IMR-90 (cell line): Measurements from ENCODE around the gene OSBPL1A. TPM values are rescaled to one million over a fixed set of nuclear protein-coding genes. Genes with fewer than 3 reads are reported as not detected.

Experiments
- ATAC-seq: fragments of 200-7000 bp; cut with Tn5 transposase; 2 replicates; pipeline ENCODE4 v1.9.1; 2020; ENCODE audit warnings: low read depth, mild to moderate bottlenecking, moderate library complexity
- BruUV-seq: library from RNA; stranded (reverse); fragments of 400-500 nt; replicated peaks from 2 replicates; lab custom pipeline; 2021; lab: Mats Ljungman, UMichigan
- CTCF ChIA-PET: fragments of 300-600 bp; formaldehyde crosslinking; extraction: SDS; loops from one replicate; lab custom pipeline; 2021; ENCODE audit warnings: antibody characterized with exemption; lab: Yijun Ruan, JAX
- POLR2A ChIA-PET: fragments of 300-600 bp; sonication (Branson Sonifier 250); formaldehyde crosslinking; loops from one replicate; lab custom pipeline; 2022; ENCODE audit warnings: antibody characterized with exemption; ENCODE audit not compliant: unreplicated experiment; lab: Charles Lee
- DNase-seq: peaks from one replicate; pipeline ENCODE4 v3.0.0; 2013
- H2AFZ ChIP-seq: replicated peaks from 2 replicates; pipeline ENCODE3; 2013; ENCODE audit warnings: low read length, mild to moderate bottlenecking; ENCODE audit not compliant: poor library complexity
- H2AK5ac ChIP-seq: 2 replicates; pipeline ENCODE4 v1.6.1; 2013; ENCODE audit warnings: low read depth, low read length, inconsistent platforms
- H2AK9ac ChIP-seq: replicated peaks from 2 replicates; pipeline ENCODE3; 2013; ENCODE audit warnings: mild to moderate bottlenecking, low read depth, low read length, moderate library complexity; ENCODE audit not compliant: poor library complexity
- H2BK120ac ChIP-seq: 2 replicates; pipeline ENCODE4 v1.6.1; 2013; ENCODE audit warnings: low read depth, low read length, inconsistent platforms
- H2BK15ac ChIP-seq: 3 replicates; pipeline ENCODE4 v1.6.1; 2013; ENCODE audit warnings: low read depth, low read length, inconsistent platforms
- H2BK20ac ChIP-seq: 2 replicates; pipeline ENCODE4 v1.6.1; 2013; ENCODE audit warnings: low read depth, mild to moderate bottlenecking, inconsistent platforms, low read length, moderate library complexity
- H2BK5ac ChIP-seq: 2 replicates; pipeline ENCODE4 v1.6.1; 2013; ENCODE audit warnings: mild to moderate bottlenecking, low read depth, low read length, inconsistent platforms; ENCODE audit not compliant: poor library complexity, severe bottlenecking
- H3K14ac ChIP-seq: replicated peaks from 2 replicates; pipeline ENCODE4 v1.6.1; 2013; ENCODE audit warnings: low read depth, low read length, inconsistent platforms
- H3K18ac ChIP-seq: 2 replicates; pipeline ENCODE4 v1.6.1; 2013; ENCODE audit warnings: low read depth, low read length, control low read depth
- H3K23ac ChIP-seq: 2 replicates; pipeline ENCODE4 v1.6.1; 2013; ENCODE audit warnings: low read depth, low read length, inconsistent platforms
- H3K27ac ChIP-seq: 2 replicates; pipeline ENCODE4 v1.5.1; 2013; ENCODE audit warnings: mild to moderate bottlenecking, control low read depth, low read length; ENCODE audit not compliant: insufficient read depth
- H3K27me3 ChIP-seq: 2 replicates; pipeline ENCODE4 v1.6.1; 2013; ENCODE audit warnings: low read length; ENCODE audit not compliant: control insufficient read depth, insufficient read depth
- H3K36me3 ChIP-seq: 2 replicates; pipeline ENCODE4 v1.6.1; 2013; ENCODE audit warnings: low read length, mixed read lengths; ENCODE audit not compliant: control insufficient read depth, insufficient read depth
- H3K4ac ChIP-seq: 2 replicates; pipeline ENCODE4 v1.6.1; 2013; ENCODE audit warnings: low read depth, low read length, inconsistent platforms
- H3K4me1 ChIP-seq: 2 replicates; pipeline ENCODE4 v1.6.1; 2013; ENCODE audit warnings: low read length, mixed read lengths; ENCODE audit not compliant: control insufficient read depth, insufficient read depth
- H3K4me2 ChIP-seq: 2 replicates; pipeline ENCODE4 v1.6.1; 2013; ENCODE audit warnings: low read depth, mild to moderate bottlenecking, control low read depth, low read length, moderate library complexity
- H3K4me3 ChIP-seq: 2 replicates; pipeline ENCODE4 v1.5.1; 2013; ENCODE audit warnings: low read depth, mild to moderate bottlenecking, control low read depth, low read length, moderate library complexity; ENCODE audit not compliant: insufficient read depth
- H3K56ac ChIP-seq: 2 replicates; pipeline ENCODE4 v1.6.1; 2013; ENCODE audit warnings: low read length, inconsistent platforms; ENCODE audit not compliant: insufficient read depth; ENCODE audit errors: extremely low read depth
- H3K79me1 ChIP-seq, 2 experiments: 2 replicates each; pipeline ENCODE4 v1.6.1; 2013; ENCODE audit warnings: low read length in 2 of 2, inconsistent platforms in 1 of 2, low read depth in 1 of 2
- H3K9ac ChIP-seq: 2 replicates; pipeline ENCODE4 v1.6.1; 2013; ENCODE audit warnings: low read depth, low read length, control low read depth
- H3K9me1 ChIP-seq: 2 replicates; pipeline ENCODE4 v1.6.1; 2013; ENCODE audit warnings: low read length, inconsistent platforms; ENCODE audit not compliant: insufficient read depth
- H3K9me3 ChIP-seq: 2 replicates; pipeline ENCODE4 v1.6.1; 2013; ENCODE audit warnings: low read length; ENCODE audit not compliant: control insufficient read depth, insufficient read depth
- H4K20me1 ChIP-seq: 2 replicates; pipeline ENCODE4 v1.6.1; 2013; ENCODE audit warnings: low read length, inconsistent platforms; ENCODE audit not compliant: insufficient read depth
- H4K5ac ChIP-seq: 2 replicates; pipeline ENCODE4 v1.6.1; 2013; ENCODE audit warnings: mild to moderate bottlenecking, low read depth, low read length, control low read depth
- H4K8ac ChIP-seq, 2 experiments: 2 replicates each; pipeline ENCODE4 v1.6.1; 2013; ENCODE audit warnings: low read depth in 2 of 2, low read length in 2 of 2, control low read depth in 1 of 2, inconsistent platforms in 1 of 2
- H4K91ac ChIP-seq: 2 replicates; pipeline ENCODE4 v1.6.1; 2013; ENCODE audit warnings: low read depth, low read length, inconsistent platforms; ENCODE audit not compliant: insufficient read depth
- CHD1 ChIP-seq: IDR thresholded peaks from 2 replicates; pipeline ENCODE4 v1.6.1; 2012; ENCODE audit warnings: low read depth, low read length, improper control_type of control experiment
- CTCF ChIP-seq: conservative IDR thresholded peaks from 2 replicates; pipeline ENCODE4 v1.5.1; 2012; ENCODE audit warnings: mild to moderate bottlenecking, low read depth, low read length, improper control_type of control experiment
- MAFK ChIP-seq: IDR thresholded peaks from 2 replicates; pipeline ENCODE4 v1.6.1; 2012; ENCODE audit warnings: low read depth, low read length, improper control_type of control experiment
- NFE2L2 ChIP-seq: fragments of 150-350 bp; IDR thresholded peaks from 2 replicates; pipeline ENCODE4 v1.6.1; 2016; ENCODE audit warnings: low read depth, mild to moderate bottlenecking, low read length
- RCOR1 ChIP-seq: IDR thresholded peaks from 2 replicates; pipeline ENCODE4 v1.6.1; 2012; ENCODE audit warnings: mild to moderate bottlenecking, low read length, improper control_type of control experiment; ENCODE audit not compliant: insufficient replicate concordance
- whole genome bisulfite sequencing, 2 experiments: methylation state at CpG; one replicate each; pipeline versions ENCODE4 v1.1.5 to v1.1.7; 2013; ENCODE audit warnings: missing lambda C conversion rate in 2 of 2; ENCODE audit not compliant: insufficient read length in 1 of 2; ENCODE audit errors: extremely low coverage in 2 of 2; 5-methylcytosine and 5-hydroxymethylcytosine counted together
- dilution Hi-C: fragments of 300-500 bp; cut with HindIII; formaldehyde crosslinking; loops from one replicate; pipeline ENCODE4 v1.14.3; 2018; ENCODE audit warnings: low sequenced_read_pairs; ENCODE audit not compliant: unreplicated experiment
- in situ Hi-C: fragments of 300-500 bp; cut with MboI; formaldehyde crosslinking; loops from 3 replicates; pipeline ENCODE4 v1.14.3; 2019; ENCODE audit warnings: low sequenced_read_pairs, inconsistent platforms, mixed read lengths
- intact Hi-C: fragments of 100-400 bp; cut with micrococcal nuclease; formaldehyde crosslinking; loops from 2 replicates; pipeline ENCODE4 v1.10.0; 2022
- polyA plus RNA-seq, 3 experiments: library from polyadenylated mRNA; depleted of rRNA; stranded (reverse); fragments of >200 nt; gene quantifications; 2 replicates each; pipeline ENCODE4 v1.2.3, GENCODE V29; 2012; ENCODE audit warnings: low replicate concordance in 1 of 3
- total RNA-seq: library from RNA; depleted of rRNA; stranded (reverse); fragments of >200 nt; gene quantifications from 2 replicates; pipeline ENCODE4 v1.2.3, GENCODE V29; 2012

The OSBPL1A gene
- total and polyA plus RNA-seq, 2 of the 4 experiments (the other 2 are of a cell fraction): 29.4 to 70.4 TPM

- H2BK5ac ChIP-seq: no peak overlapping the region
- no peak overlapping the region for H2BK120ac ChIP-seq
- H3K9me1 ChIP-seq: no peaks in the 10 kb centered on the region
- DNase-seq (no peak), ATAC-seq (no peak)
- dilution Hi-C loops: no loop called here
- H2AK5ac ChIP-seq: no peak overlapping the region
- no peak overlapping the region for H4K8ac ChIP-seq
- BruUV-seq: no TSS peak
- H3K4me2 ChIP-seq: no peak overlapping the region
- ChIA-PET CTCF (no interaction called here), POLR2A (no interaction called here)
- in situ Hi-C loops: no loop called here
- no peak overlapping the region for H3K9ac ChIP-seq
- H2BK20ac ChIP-seq: no peak overlapping the region
- H3K4me1 ChIP-seq: no peaks in the 10 kb centered on the region
- no peak overlapping the region for H3K56ac ChIP-seq
- peaks cover 6% of the 10 kb centered on the region for H3K36me3 ChIP-seq
- H3K27ac ChIP-seq: no peak overlapping the region
- no peak overlapping the region for H3K18ac ChIP-seq
- H3K4ac ChIP-seq: no peak overlapping the region
- no peaks in the 10 kb centered on the region for H3K27me3 ChIP-seq
- intact Hi-C loops: no loop called here
- no peak overlapping the region for H2AFZ ChIP-seq
- H3K9me3 ChIP-seq: no peaks in the 10 kb centered on the region
- no peaks in the 10 kb centered on the region for H3K79me1 ChIP-seq
- no peak overlapping the region for H3K23ac ChIP-seq
- H2AK9ac ChIP-seq: no peak overlapping the region
- peak; percentile 84 for TF ChIP-seq NFE2L2
- no peak for TF ChIP-seq CHD1
- peak; percentile 65 for TF ChIP-seq MAFK
- TF ChIP-seq CTCF: no peak
- TF ChIP-seq RCOR1: no peak
- no CpG with 5 or more reads among the region's 3 CpGs for WGBS, 2 experiments
- no peak overlapping the region for H4K91ac ChIP-seq
- no peak overlapping the region for H3K4me3 ChIP-seq
- no peak overlapping the region for H4K5ac ChIP-seq
- no peaks in the 10 kb centered on the region; the same call in 1 of the 2 replicates for H4K20me1 ChIP-seq
- H3K14ac ChIP-seq: peak overlapping the region; percentile 9; the same call in 1 of the 2 replicates
- H2BK15ac ChIP-seq: no peak overlapping the region
Measured at GRCh38 chr18:24173997-24174396, 223.6 kb downstream of the OSBPL1A start.
